ENCODE results near the gene KLHL7. TPM values are rescaled to one million over a fixed set of nuclear protein-coding genes. Genes with fewer than 3 reads are reported as not detected.

KLHL7 gene
- total and polyA plus RNA-seq, 9 of the 15 experiments (the other 6 are each of a cell fraction or from before 2014, with no cell fraction given) = 4.2 to 63.1 (median 32.3) TPM

- H3K27me3 ChIP-seq (ENCODE audit: control insufficient read depth in 2 of 2, insufficient read depth in 2 of 2, low read length in 2 of 2) = no peaks in the 10 kb centered on the region
- no TSS peak for BruUV-seq (replicated peaks)
- no peaks in the 10 kb centered on the region for H4K20me1 ChIP-seq (replicated peaks; ENCODE audit: control insufficient read depth, insufficient read depth, low read length)
- peaks cover 58% of the 10 kb centered on the region for H3K36me3 ChIP-seq (ENCODE audit: control insufficient read depth, insufficient read depth, low read length)
- peaks cover 8 to 15% of the 10 kb centered on the region in 2 experiments for H3K4me1 ChIP-seq (replicated peaks in 1 of 2; ENCODE audit: control insufficient read depth in 2 of 2, insufficient read depth in 2 of 2, low read length in 2 of 2)
- CTCF ChIA-PET (ENCODE audit: low intra/inter-chr PET ratio) = interaction anchor here (0.5 to 2.2 kb wide), 3 partner anchors 77 to 528 kb away, joined by 3 to 9 read pairs (median 4); no protein-coding TSS in a partner anchor
- H2AFZ ChIP-seq (ENCODE audit: low read depth, low read length) = no peak overlapping the region
- H3K9me1 ChIP-seq (ENCODE audit: control insufficient read depth, insufficient read depth, low read length) = no peaks in the 10 kb centered on the region
- DNase-seq (ENCODE audit: extremely low read depth in 1 of 4, low spot score in 3 of 4) (peak; percentile 20 to 75 (median 32)), ATAC-seq (peak; percentile 45), FAIRE-seq (peak; percentile 70)
- no peak overlapping the region; a peak in 1 of 4 replicates for H3K9ac ChIP-seq (ENCODE audit: insufficient read depth in 1 of 2, low read depth in 2 of 2, low read length in 2 of 2)
- intact Hi-C loops (cut with micrococcal nuclease) (loop anchor here (1.0 to 10.0 kb wide), 3 partner anchors 77 to 340 kb away; no protein-coding TSS in a partner anchor), in situ Hi-C loops (cut with MboI) (no loop called here)
- H3K9me3 ChIP-seq (replicated peaks; ENCODE audit: control insufficient read depth, insufficient read depth, low read depth, low read length) = no peaks in the 10 kb centered on the region
- POLR2A ChIA-PET = interaction anchor here (0.6 to 1.8 kb wide), 13 partner anchors 9 to 707 kb away, joined by 3 to 9 read pairs (median 4); partner anchors contain the start of gene MALSU1
- H3K79me2 ChIP-seq (ENCODE audit: control insufficient read depth, insufficient read depth, low read length) = peaks cover 88% of the 10 kb centered on the region
- H3K4me3 ChIP-seq = no peak overlapping the region
- no peak overlapping the region for H3K4me2 ChIP-seq (ENCODE audit: insufficient read depth, low read length)
- WGBS (ENCODE audit: insufficient coverage, low coverage, missing lambda C conversion rate) = 47% methylated on average over 4 of the region's 4 CpGs
- no peak overlapping the region for H3K27ac ChIP-seq (ENCODE audit: extremely low read depth, low read depth, low read length)
- TF ChIP-seq NFE2 (IDR thresholded peaks at IDR 0.05; ENCODE audit: low read depth) (peak; percentile 42), ZNF592 (IDR thresholded peaks at IDR 0.05) (no peak), ZBTB33 (CRISPR knock-in tag; IDR thresholded peaks at IDR 0.05) (0 out of 2 replicates have a peak, but pooled peaks have one; percentile 16), BDP1 (IDR thresholded peaks at IDR 0.05; ENCODE audit: insufficient read depth, insufficient read length) (no peak), ARID2 (IDR thresholded peaks at IDR 0.05) (no peak), PRMT5 (CRISPR knock-in tag; IDR thresholded peaks at IDR 0.05) (no peak), ZNF764 (CRISPR knock-in tag; IDR thresholded peaks at IDR 0.05; ENCODE audit: low read depth) (0 out of 2 replicates have a peak, but pooled peaks have one; percentile 39), VEZF1 (CRISPR knock-in tag; IDR thresholded peaks at IDR 0.05) (0 out of 2 replicates have a peak, but pooled peaks have one; percentile 16), KAT8 (IDR thresholded peaks at IDR 0.05; ENCODE audit: low read depth) (no peak), SMAD2 (IDR thresholded peaks at IDR 0.05; ENCODE audit: low read depth, low read length) (no peak), DEAF1 (CRISPR knock-in tag; IDR thresholded peaks at IDR 0.05) (peak; percentile 64)
Observed at GRCh38 chr7:23184709-23185359, 79.2 kb downstream of the KLHL7 start.

Measured in K562 (cell line).